ENCODE results near the gene NELFB.

NELFB gene

GRCh38 chr9:137281345-137282116, 26.4 kb downstream of the NELFB start:
- DNase-seq = no peak

GRCh38 chr9:137286975-137287383, 31.9 kb downstream of the NELFB start:
- DNase-seq = no peak

GRCh38 chr9:137293094-137293481, 38.0 kb downstream of the NELFB start:
- no peak for DNase-seq

- DNase-seq = no peak
Observed at GRCh38 chr9:137293482-137294090, 38.5 kb downstream of the NELFB start.

- no peak for DNase-seq
Observed at GRCh38 chr9:137294091-137294680, 39.1 kb downstream of the NELFB start.

- DNase-seq = peak; percentile 65
Observed at GRCh38 chr9:137294681-137295237, 39.6 kb downstream of the NELFB start.

GRCh38 chr9:137295238-137295811, 40.2 kb downstream of the NELFB start:
- peak; percentile 84 for DNase-seq

- no peak for DNase-seq
Observed at GRCh38 chr9:137295849-137296669, 40.9 kb downstream of the NELFB start.

GRCh38 chr9:137296670-137297664, 41.8 kb downstream of the NELFB start:
- DNase-seq = no peak

GRCh38 chr9:137297966-137298365, 42.8 kb downstream of the NELFB start:
- no peak for DNase-seq

GRCh38 chr9:137298401-137299202, 43.5 kb downstream of the NELFB start:
- no peak for DNase-seq

- DNase-seq = no peak
Observed at GRCh38 chr9:137299203-137299565, 44.1 kb downstream of the NELFB start.

GRCh38 chr9:137299938-137300337, 44.8 kb downstream of the NELFB start:
- DNase-seq = no peak

- DNase-seq = no peak
Observed at GRCh38 chr9:137300567-137301080, 45.5 kb downstream of the NELFB start.

GRCh38 chr9:137301081-137301947, 46.2 kb downstream of the NELFB start:
- DNase-seq = peak; percentile 63

- peak; percentile 98 for DNase-seq
Observed at GRCh38 chr9:137302118-137302448, 47.0 kb downstream of the NELFB start, which contains the start of gene NRARP. Gene NRARP, minus strand, starts transcription at chr9:137302271. Its CDS starts 343 bp downstream, at chr9:137301928.

- no peak for DNase-seq
Observed at GRCh38 chr9:137302449-137303150, 47.5 kb downstream of the NELFB start.

GRCh38 chr9:137303151-137303892, 48.2 kb downstream of the NELFB start:
- DNase-seq = no peak
